GM20431 (cell line): Measurements from ENCODE around the gene SAMD4A.

ENCODE experiments used
- in situ Hi-C: fragments of 300-500 bp; cut with MseI, MboI; formaldehyde crosslinking; loops from one replicate; pipeline ENCODE4 v1.15.0; 2020; ENCODE audit warnings: low sequenced_read_pairs; ENCODE audit not compliant: unreplicated experiment

The SAMD4A gene

DNA sequence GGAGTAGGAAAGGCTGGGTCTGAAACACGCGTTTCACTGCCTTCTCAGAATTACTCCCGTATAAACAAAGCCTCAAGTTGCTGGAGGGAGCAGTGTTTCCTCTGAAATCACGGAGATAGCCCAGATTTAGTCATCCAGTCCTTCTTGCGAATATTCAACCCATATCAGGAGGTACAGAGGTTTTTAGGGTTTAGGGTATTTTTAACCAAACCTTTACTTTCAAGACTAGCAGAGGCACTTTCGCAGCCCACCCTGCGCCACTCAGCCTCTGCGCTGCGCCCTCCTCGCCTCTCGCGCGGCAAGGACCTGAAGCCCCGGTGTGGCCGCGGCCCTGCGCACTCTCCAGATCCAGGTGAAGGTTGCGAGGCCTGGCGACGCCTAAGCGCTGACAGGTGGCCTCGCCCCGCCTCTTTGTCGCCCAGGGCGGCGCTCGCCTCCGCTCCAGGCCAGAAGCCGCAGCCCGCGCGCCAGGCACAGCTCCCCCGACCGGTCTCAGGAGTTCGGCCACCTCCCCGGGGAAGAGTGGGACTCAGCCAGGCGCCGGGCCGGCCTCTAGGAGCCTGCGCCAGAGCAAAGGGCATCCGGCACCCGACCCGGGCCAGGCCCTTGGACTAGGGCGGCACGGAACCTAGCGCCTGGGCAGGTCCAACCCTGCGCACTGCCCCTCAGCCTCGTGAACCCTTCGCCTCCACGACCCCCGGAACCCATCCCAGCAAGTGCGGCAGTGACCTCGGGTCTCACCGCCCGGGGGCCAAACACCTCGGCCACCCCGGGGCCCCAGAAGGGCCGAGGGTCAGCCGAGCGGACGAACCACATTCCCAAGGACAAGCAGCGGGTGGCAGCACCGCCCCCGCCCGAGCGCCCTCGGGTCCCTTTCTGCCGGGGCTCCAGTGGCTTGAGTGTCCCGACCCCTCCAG, 1.8 kb upstream of the SAMD4A start:
- in situ Hi-C loops: loop anchor here (25.0 kb wide), 1 partner anchor 222 kb away; no protein-coding TSS in a partner anchor

DNA sequence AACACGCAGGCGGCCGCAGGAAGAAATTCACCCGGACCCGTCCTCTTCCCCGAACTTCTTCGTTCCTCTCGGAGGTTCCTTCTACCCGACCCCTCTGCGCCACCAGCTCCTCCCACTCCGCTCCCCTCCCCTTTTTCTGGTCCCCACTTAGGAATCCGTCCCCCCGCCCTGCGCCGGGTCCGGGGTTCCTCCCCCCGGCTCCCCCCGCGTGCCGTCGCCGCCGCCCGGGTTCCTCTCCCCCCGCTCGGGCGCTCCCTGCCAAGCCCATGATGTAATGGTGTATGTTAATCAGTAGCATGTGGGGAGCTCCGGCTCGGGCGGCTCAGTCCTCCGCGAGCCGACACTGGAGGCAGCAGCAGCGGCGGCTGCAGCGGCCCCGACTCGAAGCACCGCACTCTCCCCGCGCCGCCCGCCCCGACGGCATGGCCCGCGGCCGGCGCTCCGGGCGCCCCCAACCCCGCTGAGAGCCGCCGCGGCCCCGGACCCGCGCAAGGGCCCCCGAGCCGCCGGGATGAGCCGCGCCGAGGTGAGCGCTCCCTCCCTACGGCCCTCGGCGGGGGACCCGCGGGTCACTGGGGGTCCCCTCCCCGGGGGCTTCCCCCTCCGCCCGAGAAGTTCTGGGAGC, 1.0 kb upstream of the SAMD4A start:
- in situ Hi-C loops: loop anchor here (25.0 kb wide), 1 partner anchor 221 kb away; no protein-coding TSS in a partner anchor

- in situ Hi-C loops: loop anchor here (25.0 kb wide), 1 partner anchor 220 kb away; no protein-coding TSS in a partner anchor
Observed at GRCh38 chr14:54567224-54567638, 303 bp downstream of the SAMD4A start.

- in situ Hi-C loops: loop anchor here (25.0 kb wide), 1 partner anchor 219 kb away; no protein-coding TSS in a partner anchor
Observed at GRCh38 chr14:54567639-54568561, 972 bp downstream of the SAMD4A start.

DNA sequence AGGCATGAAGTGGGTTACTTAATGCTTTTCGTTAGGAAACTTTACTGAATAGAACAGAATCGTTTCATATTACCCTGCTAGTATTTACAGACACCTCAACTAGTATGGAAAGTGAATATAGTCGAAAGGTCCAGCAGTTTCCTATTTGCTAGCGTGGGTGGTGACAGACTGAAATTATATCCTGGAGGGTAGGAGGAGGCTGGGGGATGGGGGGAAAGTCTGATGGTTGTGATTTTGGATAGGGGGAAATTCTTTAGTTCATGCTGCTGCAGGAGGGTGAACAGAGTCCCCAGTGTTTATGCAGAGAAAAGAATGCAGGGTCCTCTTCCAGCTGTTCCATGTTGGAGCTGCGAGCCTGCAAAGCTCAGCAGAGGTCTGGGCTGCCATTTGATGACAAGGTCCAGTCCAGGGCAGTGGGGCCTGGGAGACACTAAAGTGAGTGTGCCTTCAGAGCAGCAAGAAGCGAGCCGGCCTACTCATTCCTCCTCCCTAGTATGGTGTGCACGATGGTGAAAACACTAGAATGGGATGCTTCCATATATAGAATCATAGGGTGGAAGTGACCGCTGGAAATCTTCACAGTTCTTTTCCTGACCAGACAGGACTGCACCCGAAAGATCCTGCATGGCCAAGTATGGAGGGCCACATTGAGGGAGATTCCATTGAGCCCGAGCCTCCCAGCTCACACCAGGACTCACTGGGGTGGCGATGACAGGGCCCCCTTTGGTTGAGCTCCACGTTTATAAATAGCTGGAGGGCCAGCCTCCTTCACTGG, 2.1 kb downstream of the SAMD4A start:
- in situ Hi-C loops: loop anchor here (25.0 kb wide), 1 partner anchor 218 kb away; no protein-coding TSS in a partner anchor

DNA sequence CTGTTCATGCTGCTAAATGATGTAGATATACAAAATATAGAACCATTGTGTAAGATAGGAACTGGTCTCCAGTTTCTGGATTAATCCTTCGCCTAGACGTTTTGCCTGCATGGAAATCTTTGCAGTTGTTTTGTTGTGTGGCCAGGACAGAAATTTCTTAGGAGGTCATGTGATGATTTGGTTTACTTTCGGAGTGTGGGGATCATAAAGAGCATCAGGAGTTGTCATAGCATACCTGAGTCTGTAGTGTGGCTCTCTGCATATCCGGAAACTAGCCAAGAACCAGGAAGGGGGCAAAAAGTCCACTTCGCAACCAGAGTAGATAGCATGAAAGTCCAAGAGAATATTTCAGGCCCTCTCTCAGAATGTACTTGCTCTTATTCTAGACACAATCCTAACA, 3.1 kb downstream of the SAMD4A start:
- in situ Hi-C loops: loop anchor here (25.0 kb wide), 1 partner anchor 217 kb away; no protein-coding TSS in a partner anchor

GRCh38 chr14:54570631-54571415, 3.9 kb downstream of the SAMD4A start:
- in situ Hi-C loops: loop anchor here (25.0 kb wide), 1 partner anchor 216 kb away; no protein-coding TSS in a partner anchor

DNA sequence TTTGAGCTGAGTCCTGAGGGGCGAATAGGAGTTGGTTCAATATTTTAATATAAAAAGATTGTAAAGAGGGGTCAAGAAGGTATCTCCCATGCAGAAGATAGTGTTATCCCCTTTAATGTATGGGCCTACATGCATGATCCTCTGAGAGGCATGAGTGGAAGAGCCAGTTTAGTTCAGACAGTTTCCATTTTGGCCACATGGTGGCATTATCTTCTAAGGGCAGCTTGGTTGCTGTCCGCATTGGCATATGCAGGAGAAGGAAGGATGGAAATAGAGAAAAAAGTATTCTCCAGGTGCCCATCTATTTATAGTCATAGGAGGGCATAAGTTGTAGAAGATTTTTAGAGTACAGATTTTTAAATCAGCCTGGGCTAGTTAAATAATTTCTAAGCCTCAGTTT, 5.4 kb downstream of the SAMD4A start:
- in situ Hi-C loops: loop anchor here (25.0 kb wide), 1 partner anchor 215 kb away; no protein-coding TSS in a partner anchor

DNA sequence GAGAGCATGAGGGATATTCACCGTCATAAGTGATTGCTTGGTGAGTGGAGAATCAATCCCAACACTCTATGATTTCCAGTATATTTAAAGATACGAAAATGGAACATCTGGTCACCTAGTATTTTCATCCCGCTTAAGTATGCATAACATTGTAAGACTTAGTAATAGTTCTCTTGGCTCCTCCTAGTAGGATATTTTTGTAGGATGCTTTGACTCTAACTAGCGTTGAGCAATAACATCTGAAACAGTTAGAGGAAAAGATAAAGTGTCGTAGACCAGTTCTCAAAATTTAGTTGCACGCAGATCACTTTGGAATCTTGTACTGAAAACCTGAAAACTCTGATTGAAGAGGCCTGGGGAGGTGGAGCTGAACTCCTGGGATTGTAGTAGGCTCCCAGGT, 7.6 kb downstream of the SAMD4A start:
- in situ Hi-C loops: loop anchor here (25.0 kb wide), 1 partner anchor 213 kb away; no protein-coding TSS in a partner anchor

GRCh38 chr14:54577494-54577893, 10.6 kb downstream of the SAMD4A start:
- in situ Hi-C loops: no loop called here

GRCh38 chr14:54577977-54578376, 11.0 kb downstream of the SAMD4A start:
- in situ Hi-C loops: no loop called here

- in situ Hi-C loops: no loop called here
Observed at GRCh38 chr14:54579621-54580020, 12.7 kb downstream of the SAMD4A start.

GRCh38 chr14:54580933-54581332, 14.0 kb downstream of the SAMD4A start:
- in situ Hi-C loops: no loop called here

DNA sequence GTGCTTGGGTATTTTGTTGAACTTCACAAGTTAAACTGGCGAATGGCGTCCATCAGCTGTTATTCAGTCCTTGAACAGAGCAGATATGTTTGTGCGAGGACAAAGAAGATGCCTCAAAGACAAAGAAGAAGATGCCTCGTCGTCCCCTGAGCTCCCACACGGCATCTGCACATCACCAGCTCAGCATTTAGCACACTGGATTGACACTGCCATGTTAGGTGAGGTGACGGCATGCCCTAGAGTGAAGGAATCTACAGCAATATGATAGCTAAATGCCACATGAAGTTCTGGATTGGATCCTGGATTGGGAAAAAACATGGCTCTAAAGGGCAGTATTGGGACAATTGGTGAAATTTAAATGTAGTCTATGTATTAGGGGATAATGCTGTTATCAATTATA, 15.4 kb downstream of the SAMD4A start:
- in situ Hi-C loops: no loop called here

DNA sequence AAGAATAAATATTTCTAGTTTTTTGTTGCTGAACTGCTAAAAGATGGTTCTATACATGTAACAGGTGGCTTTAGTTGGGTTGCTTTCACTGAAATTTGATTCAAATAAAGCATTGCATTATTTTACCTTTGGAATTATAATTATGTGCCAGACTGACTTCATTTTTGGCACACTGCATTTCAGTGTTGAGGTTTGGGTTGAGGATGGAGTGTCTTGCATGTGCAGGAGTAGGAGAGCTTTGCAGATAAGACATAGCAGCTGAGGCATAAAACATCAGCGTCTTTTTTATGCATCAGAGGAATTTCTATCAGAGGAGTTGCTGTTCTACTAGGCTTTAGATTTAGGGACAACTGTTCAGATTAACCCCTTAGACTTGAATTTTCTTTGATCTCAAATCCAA, 17.2 kb downstream of the SAMD4A start:
- in situ Hi-C loops: no loop called here

DNA sequence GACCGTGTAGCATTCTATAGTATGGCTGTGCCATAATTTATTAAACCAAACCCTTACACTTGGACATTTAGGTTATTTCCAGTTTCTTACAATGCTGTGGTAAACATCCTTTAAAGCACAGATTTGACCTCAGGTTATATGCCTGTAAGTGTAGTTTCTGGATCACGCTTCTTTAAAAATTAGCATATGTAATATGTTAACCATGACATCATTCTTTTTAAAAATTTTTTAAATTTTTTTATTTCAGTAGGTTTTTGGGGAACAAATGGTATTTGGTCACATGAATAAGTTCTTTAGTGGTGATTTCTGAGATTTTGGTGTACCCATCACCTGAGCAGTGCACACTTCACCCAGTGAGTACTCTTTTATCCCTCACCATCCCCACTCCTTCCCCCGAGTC, 18.3 kb downstream of the SAMD4A start:
- in situ Hi-C loops: no loop called here

DNA sequence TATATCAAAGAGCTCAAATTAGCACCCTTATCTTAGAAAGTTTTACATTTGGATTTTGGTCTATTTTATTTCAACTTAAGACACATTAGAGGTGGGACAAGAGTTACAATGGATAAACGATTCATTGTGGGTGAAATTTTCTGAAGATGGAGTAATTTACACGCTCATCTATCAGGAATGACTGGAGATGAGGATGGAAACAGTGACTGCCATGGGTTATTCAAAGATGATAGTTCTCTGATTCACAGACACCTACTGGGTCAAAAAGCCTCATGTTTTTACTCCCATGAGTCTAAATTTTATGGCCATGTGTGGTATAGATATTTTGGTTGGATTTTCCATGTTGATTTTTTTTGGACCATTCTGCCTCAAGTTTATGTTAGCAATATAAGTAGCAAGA, 22.1 kb downstream of the SAMD4A start:
- in situ Hi-C loops: no loop called here

- in situ Hi-C loops: no loop called here
Observed at GRCh38 chr14:54589843-54590242, 22.9 kb downstream of the SAMD4A start.
